ENCODE results near the gene GLIS1. TPM values are rescaled to one million over a fixed set of nuclear protein-coding genes. Genes with fewer than 3 reads are reported as not detected.

The GLIS1 gene
- total RNA-seq, 1 experiment from 2014 or later: 1.7 TPM

DNA sequence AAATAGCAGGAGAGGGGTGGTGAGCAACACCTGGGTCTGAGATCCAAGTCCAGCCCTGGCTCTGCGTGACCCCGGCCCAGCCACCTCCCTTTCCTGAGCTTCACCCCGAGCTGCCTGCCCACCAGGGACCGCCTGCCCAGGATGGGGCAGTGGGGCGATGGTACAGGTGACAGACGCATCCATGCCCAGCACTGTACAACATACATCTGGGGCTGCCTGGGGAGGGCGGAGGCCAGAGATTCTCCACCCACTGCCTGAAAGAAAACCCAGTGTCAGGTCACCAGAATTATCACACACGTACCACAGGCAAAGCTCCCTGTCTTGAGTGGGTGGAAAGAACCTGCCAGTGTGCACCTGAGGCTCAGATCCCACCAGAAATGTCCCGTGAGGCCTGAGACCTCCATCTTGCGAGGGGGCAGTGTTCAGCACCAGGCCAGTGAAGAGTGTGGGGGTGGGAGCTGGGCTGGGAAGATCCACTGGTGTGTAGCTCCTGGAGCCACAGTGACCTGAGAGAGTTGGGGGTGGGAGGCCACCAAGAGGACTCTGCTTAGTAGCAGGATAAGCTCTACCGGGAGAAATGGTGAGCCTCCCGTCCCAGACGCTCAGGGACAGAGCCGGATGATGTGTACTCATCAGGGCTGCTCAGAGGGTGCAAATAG, 198.2 kb downstream of the GLIS1 start:
- TF ChIP-seq EZH2 (IDR thresholded peaks at IDR 0.05; ENCODE audit: low read length, unreplicated experiment) (no peak), EZH2phosphoT487 (IDR thresholded peaks at IDR 0.05; ENCODE audit: borderline replicate concordance, low read length) (no peak)
- H3K36me3 ChIP-seq (ENCODE audit: low read depth, low read length): no peaks in the 10 kb centered on the region
- H3K4me1 ChIP-seq (ENCODE audit: insufficient read depth, low read length): peaks cover 6% of the 10 kb centered on the region; the same call in 1 of the 2 replicates
- H3K27me3 ChIP-seq (ENCODE audit: low read length): no peaks in the 10 kb centered on the region
- DNase-seq (no peak), ATAC-seq (no peak)
- H3F3A ChIP-seq (ENCODE audit: low read length, unreplicated experiment): no peaks in the 10 kb centered on the region
- H4K20me1 ChIP-seq (ENCODE audit: low read length): no peaks in the 10 kb centered on the region
- ChIA-PET POLR2A (ENCODE audit: unreplicated experiment) (no interaction called here), CTCF (no interaction called here)
- intact Hi-C loops (cut with micrococcal nuclease): no loop called here
- H3K4me2 ChIP-seq (ENCODE audit: low read length): no peak overlapping the region
- no peaks in the 10 kb centered on the region for H3K9me2 ChIP-seq (replicated peaks; ENCODE audit: low read length)
- BruUV-seq (replicated peaks): no TSS peak
- no peak overlapping the region for H2AFZ ChIP-seq (ENCODE audit: low read length)
- no peak overlapping the region for H3K9ac ChIP-seq (ENCODE audit: low read length)
- H3K9me3 ChIP-seq (ENCODE audit: low read length): no peaks in the 10 kb centered on the region
- no peaks in the 10 kb centered on the region for H3K79me2 ChIP-seq (ENCODE audit: low read length)
- no peak overlapping the region for H3K27ac ChIP-seq (ENCODE audit: low read length)
- no peak overlapping the region for H3K4me3 ChIP-seq (ENCODE audit: low read length)

DNA sequence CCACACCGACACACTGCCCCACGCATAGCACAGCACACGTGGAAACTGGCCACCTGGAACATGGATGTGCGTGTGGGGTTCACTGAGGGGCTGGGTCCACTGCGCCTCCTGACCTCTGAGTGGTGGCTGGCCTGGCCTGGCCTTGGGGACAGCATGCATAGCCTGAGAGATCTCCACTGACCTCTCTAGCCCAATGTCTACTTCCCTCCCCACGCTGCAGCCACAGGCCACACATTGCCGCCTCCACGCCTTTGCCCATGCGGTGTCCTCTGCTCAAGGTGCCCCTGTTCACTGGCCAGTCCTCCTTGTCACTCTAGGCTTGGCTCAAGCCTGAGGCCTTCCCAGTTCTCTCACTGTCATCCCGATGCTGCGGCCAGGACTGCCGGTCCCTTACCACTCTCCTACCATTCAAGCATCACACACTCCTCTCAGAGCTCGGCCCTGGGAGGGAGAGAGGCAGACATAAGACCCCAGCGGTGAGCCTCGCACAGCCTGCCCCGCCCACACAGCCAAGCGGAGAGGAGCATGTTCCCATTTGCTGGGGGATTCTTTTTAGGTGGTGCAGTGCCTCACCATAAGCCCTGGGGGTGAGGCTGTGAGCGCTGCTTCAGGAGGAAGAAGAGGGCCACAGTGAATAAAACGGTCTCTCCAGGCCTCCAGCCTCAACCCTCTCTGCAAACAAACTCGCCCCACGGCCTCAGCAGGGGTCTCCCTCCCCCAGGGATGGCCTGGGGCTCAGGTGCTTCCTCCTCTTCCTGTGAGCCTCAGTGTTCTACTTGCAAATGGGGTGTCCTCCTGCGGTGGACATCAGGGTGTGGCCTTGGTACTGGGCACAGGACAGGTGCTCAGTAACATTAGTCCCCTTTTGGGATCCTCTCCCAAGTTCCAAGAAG, 199.0 kb downstream of the GLIS1 start:
- Histone ChIP-seq H3K9me2 (replicated peaks; ENCODE audit: low read length) (no peaks in the 10 kb centered on the region), H3K4me1 (ENCODE audit: insufficient read depth, low read length) (peaks cover 6% of the 10 kb centered on the region; the same call in 1 of the 2 replicates), H3K27me3 (ENCODE audit: low read length) (no peaks in the 10 kb centered on the region), H3K4me3 (ENCODE audit: low read length) (no peak overlapping the region), H3K4me2 (ENCODE audit: low read length) (no peak overlapping the region), H3K36me3 (ENCODE audit: low read depth, low read length) (no peaks in the 10 kb centered on the region), H4K20me1 (ENCODE audit: low read length) (no peaks in the 10 kb centered on the region), H3K9me3 (ENCODE audit: low read length) (no peaks in the 10 kb centered on the region), H2AFZ (ENCODE audit: low read length) (no peak overlapping the region), H3F3A (ENCODE audit: low read length, unreplicated experiment) (no peaks in the 10 kb centered on the region), H3K9ac (ENCODE audit: low read length) (no peak overlapping the region), H3K79me2 (ENCODE audit: low read length) (no peaks in the 10 kb centered on the region), H3K27ac (ENCODE audit: low read length) (no peak overlapping the region)
- ATAC-seq: no peak
- BruUV-seq (replicated peaks): no TSS peak
- TF ChIP-seq EZH2 (IDR thresholded peaks at IDR 0.05; ENCODE audit: low read length, unreplicated experiment): no peak
- TF ChIP-seq EZH2phosphoT487 (IDR thresholded peaks at IDR 0.05; ENCODE audit: borderline replicate concordance, low read length): no peak
- no peak for TF ChIP-seq CTCF (conservative IDR thresholded peaks at IDR 0.05; ENCODE audit: low read depth, low read length)
- intact Hi-C loops (cut with micrococcal nuclease): no loop called here
- ChIA-PET POLR2A (ENCODE audit: unreplicated experiment) (no interaction called here), CTCF (no interaction called here)
- DNase-seq: no peak

DNA sequence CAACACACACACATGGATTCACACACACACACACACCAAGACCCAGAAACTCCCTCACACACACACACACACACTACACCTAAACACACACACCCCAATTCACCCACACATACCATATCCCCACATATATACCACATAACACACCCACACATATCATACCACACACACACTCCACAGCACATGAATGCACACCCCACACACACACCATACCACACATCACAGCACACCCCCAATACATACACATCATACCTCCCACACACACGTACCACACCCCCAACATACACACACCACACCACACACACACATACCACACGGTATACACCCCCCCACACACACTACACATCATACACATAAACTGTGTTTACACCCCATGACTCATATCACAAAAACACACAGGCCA, 199.7 kb downstream of the GLIS1 start:
- POLR2A ChIA-PET (ENCODE audit: unreplicated experiment): no interaction called here
- H4K20me1 ChIP-seq (ENCODE audit: low read length): no peaks in the 10 kb centered on the region
- no peak overlapping the region for H3K9ac ChIP-seq (ENCODE audit: low read length)
- no peak for ATAC-seq
- no peaks in the 10 kb centered on the region for H3K79me2 ChIP-seq (ENCODE audit: low read length)
- H3K36me3 ChIP-seq (ENCODE audit: low read depth, low read length): no peaks in the 10 kb centered on the region
- no peak overlapping the region for H2AFZ ChIP-seq (ENCODE audit: low read length)
- DNase-seq: no peak
- H3K9me2 ChIP-seq (replicated peaks; ENCODE audit: low read length): no peaks in the 10 kb centered on the region
- CTCF ChIA-PET: no interaction called here
- H3K27me3 ChIP-seq (ENCODE audit: low read length): no peaks in the 10 kb centered on the region
- intact Hi-C loops (cut with micrococcal nuclease): no loop called here
- H3K4me3 ChIP-seq (ENCODE audit: low read length): no peak overlapping the region
- no peak overlapping the region for H3K4me2 ChIP-seq (ENCODE audit: low read length)
- H3F3A ChIP-seq (ENCODE audit: low read length, unreplicated experiment): no peaks in the 10 kb centered on the region
- H3K27ac ChIP-seq (ENCODE audit: low read length): no peak overlapping the region
- peaks cover 6% of the 10 kb centered on the region; the same call in 1 of the 2 replicates for H3K4me1 ChIP-seq (ENCODE audit: insufficient read depth, low read length)
- BruUV-seq (replicated peaks): no TSS peak
- H3K9me3 ChIP-seq (ENCODE audit: low read length): no peaks in the 10 kb centered on the region
- TF ChIP-seq EZH2phosphoT487 (IDR thresholded peaks at IDR 0.05; ENCODE audit: borderline replicate concordance, low read length): no peak
- no peak for TF ChIP-seq EZH2 (IDR thresholded peaks at IDR 0.05; ENCODE audit: low read length, unreplicated experiment)
- no peak for TF ChIP-seq CTCF (conservative IDR thresholded peaks at IDR 0.05; ENCODE audit: low read depth, low read length)
